ENCODE data around the gene ARHGEF11. TPM values are rescaled to one million over a fixed set of nuclear protein-coding genes. Genes with fewer than 3 reads are reported as not detected.

ARHGEF11 gene
- total and polyA plus RNA-seq, 2 donors (not counting 1 experiment from before 2014, with no cell fraction given), result 1.0 to 4.6 TPM

DNA sequence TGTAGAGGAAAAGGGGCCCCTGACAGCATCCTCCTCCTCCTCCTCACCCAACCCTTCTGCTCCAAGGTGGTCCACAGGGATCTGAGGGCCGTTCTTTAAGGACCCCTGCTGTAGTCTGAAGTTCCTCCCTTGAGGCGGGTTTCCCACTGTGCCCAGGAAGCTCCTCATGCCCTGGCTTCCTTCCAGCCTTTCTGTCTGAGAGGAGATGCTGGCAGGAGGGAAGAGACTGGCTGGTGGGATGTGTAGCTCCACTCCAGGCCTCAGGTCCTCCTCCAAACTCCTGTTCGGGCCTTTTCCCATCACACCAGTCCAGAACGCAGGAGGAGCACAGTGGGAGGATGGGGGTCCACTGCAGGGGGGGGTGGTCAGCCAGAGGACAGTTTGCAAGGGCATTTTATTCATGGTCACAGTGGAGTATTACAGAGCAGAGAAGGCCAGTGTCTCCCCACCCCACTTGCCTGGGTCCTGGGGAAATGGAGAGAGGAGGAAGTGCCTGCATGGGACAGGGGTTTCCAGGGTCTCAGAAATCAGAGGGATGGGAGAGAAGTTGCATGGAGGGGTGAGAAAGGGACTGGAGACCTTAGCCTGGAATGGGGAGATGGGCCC, 46.2 kb upstream of the ARHGEF11 start:
- no peak overlapping the region for H3K4me3 ChIP-seq (ENCODE audit: control extremely low read depth in 1 of 5, extremely low read depth in 1 of 5, insufficient read depth in 1 of 5, low read depth in 2 of 5, low read length in 4 of 5)
- ChIA-PET CTCF (interaction anchor here (1.0 to 9.1 kb wide), 2 partner anchors 64 to 407 kb away, joined by 3 to 491 read pairs; no protein-coding TSS in a partner anchor), POLR2A (no interaction called here)
- Mint-ChIP-seq H3K9me3 (ENCODE audit: insufficient read depth) (no peaks in the 10 kb centered on the region), H3K27me3 (peaks cover 7% of the 10 kb centered on the region), H3K4me1 (no peaks in the 10 kb centered on the region), H3K4me3 (no peak overlapping the region), H3K27ac (no peak overlapping the region)
- intact Hi-C loops (cut with micrococcal nuclease), result no loop called here
- no peaks in the 10 kb centered on the region for H3K36me3 ChIP-seq (replicated peaks in 1 of 2; ENCODE audit: control extremely low read depth in 1 of 2, control insufficient read depth in 1 of 2, extremely low read depth in 1 of 2, insufficient read depth in 2 of 2, low read length in 1 of 2)
- H3K4me2 ChIP-seq (replicated peaks; ENCODE audit: low read depth, low read length, poor library complexity, severe bottlenecking), result no peak overlapping the region
- H3K4me1 ChIP-seq (ENCODE audit: control insufficient read depth in 2 of 2, insufficient read depth in 2 of 2, low read length in 2 of 2), result no peaks in the 10 kb centered on the region
- WGBS (ENCODE audit: insufficient coverage), result 100% methylated on average over 2 of the region's 4 CpGs
- H4K20me1 ChIP-seq (ENCODE audit: control insufficient read depth, insufficient read depth, low read length, poor library complexity, severe bottlenecking), result no peaks in the 10 kb centered on the region
- H3K27ac ChIP-seq (ENCODE audit: low read length in 2 of 2), result no peak overlapping the region
- ATAC-seq (ENCODE audit: low read depth) (no peak), DNase-seq (no peak)
- H3K79me2 ChIP-seq (ENCODE audit: control insufficient read depth, insufficient read depth, low read length), result no peaks in the 10 kb centered on the region
- no peak overlapping the region for H3K9ac ChIP-seq (ENCODE audit: low read length)
- H3K9me3 ChIP-seq (ENCODE audit: control extremely low read depth in 1 of 3, control insufficient read depth in 2 of 3, insufficient read depth in 1 of 3, low read length in 2 of 3), result no peaks in the 10 kb centered on the region
- peaks cover 0 to 5% (median 0%) of the 10 kb centered on the region in 4 experiments for H3K27me3 ChIP-seq (replicated peaks in 1 of 4; ENCODE audit: control extremely low read depth in 1 of 4, control insufficient read depth in 3 of 4, insufficient read depth in 4 of 4, low read length in 3 of 4)
- H2AFZ ChIP-seq (ENCODE audit: insufficient read depth, low read depth, low read length, poor library complexity, severe bottlenecking), result no peak overlapping the region
- TF ChIP-seq EZH2 (IDR thresholded peaks at IDR 0.05; ENCODE audit: borderline replicate concordance, insufficient read depth, low read depth, low read length, poor library complexity, severe bottlenecking), result no peak
- TF ChIP-seq, protein P1, sequence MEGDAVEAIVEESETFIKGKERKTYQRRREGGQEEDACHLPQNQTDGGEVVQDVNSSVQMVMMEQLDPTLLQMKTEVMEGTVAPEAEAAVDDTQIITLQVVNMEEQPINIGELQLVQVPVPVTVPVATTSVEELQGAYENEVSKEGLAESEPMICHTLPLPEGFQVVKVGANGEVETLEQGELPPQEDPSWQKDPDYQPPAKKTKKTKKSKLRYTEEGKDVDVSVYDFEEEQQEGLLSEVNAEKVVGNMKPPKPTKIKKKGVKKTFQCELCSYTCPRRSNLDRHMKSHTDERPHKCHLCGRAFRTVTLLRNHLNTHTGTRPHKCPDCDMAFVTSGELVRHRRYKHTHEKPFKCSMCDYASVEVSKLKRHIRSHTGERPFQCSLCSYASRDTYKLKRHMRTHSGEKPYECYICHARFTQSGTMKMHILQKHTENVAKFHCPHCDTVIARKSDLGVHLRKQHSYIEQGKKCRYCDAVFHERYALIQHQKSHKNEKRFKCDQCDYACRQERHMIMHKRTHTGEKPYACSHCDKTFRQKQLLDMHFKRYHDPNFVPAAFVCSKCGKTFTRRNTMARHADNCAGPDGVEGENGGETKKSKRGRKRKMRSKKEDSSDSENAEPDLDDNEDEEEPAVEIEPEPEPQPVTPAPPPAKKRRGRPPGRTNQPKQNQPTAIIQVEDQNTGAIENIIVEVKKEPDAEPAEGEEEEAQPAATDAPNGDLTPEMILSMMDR (IDR thresholded peaks at IDR 0.05), result no peak

DNA sequence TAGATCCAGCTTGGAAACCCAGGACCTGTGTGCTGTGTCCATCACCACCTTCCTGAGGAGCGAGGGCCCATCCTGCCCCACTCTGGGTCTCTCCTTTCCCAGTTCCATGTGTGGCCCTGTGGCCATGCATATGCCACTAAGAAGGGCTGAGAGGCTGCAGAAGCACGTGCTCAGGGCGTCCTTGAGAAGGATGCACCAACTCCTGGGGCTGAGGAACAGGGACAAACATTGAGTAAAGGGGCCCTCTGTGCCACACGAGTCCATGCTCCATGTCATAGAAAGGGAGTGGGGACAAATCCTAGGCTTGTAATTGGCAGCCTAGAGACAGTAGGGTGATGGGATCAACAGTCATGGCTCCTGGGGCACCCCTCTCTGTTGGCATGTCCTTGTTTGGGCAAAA, 45.6 kb upstream of the ARHGEF11 start:
- H3K4me3 Mint-ChIP-seq, result no peak overlapping the region
- ChIA-PET POLR2A (no interaction called here), CTCF (interaction anchor here (0.8 to 9.1 kb wide), 17 partner anchors 10 to 1030 kb away, joined by 3 to 491 read pairs (median 6); partner anchors contain the start of gene ETV3)
- H3K9me3 Mint-ChIP-seq (ENCODE audit: insufficient read depth), result no peaks in the 10 kb centered on the region
- DNase-seq (no peak), ATAC-seq (ENCODE audit: low read depth) (no peak)
- H3K4me3 ChIP-seq (ENCODE audit: control extremely low read depth in 1 of 5, extremely low read depth in 1 of 5, insufficient read depth in 1 of 5, low read depth in 2 of 5, low read length in 4 of 5), result no peak overlapping the region
- no peaks in the 10 kb centered on the region for H3K79me2 ChIP-seq (ENCODE audit: control insufficient read depth, insufficient read depth, low read length)
- no peaks in the 10 kb centered on the region for H4K20me1 ChIP-seq (ENCODE audit: control insufficient read depth, insufficient read depth, low read length, poor library complexity, severe bottlenecking)
- H3K27me3 ChIP-seq (replicated peaks in 1 of 4; ENCODE audit: control extremely low read depth in 1 of 4, control insufficient read depth in 3 of 4, insufficient read depth in 4 of 4, low read length in 3 of 4), result peaks cover 0 to 5% (median 0%) of the 10 kb centered on the region in 4 experiments
- 85% methylated on average over 4 of the region's 4 CpGs for WGBS (ENCODE audit: insufficient coverage)
- no peak overlapping the region for H3K27ac ChIP-seq (ENCODE audit: low read length in 2 of 2)
- peaks cover 7% of the 10 kb centered on the region for H3K27me3 Mint-ChIP-seq
- intact Hi-C loops (cut with micrococcal nuclease), result no loop called here
- no peaks in the 10 kb centered on the region for H3K36me3 ChIP-seq (replicated peaks in 1 of 2; ENCODE audit: control extremely low read depth in 1 of 2, control insufficient read depth in 1 of 2, extremely low read depth in 1 of 2, insufficient read depth in 2 of 2, low read length in 1 of 2)
- no peak overlapping the region for H3K27ac Mint-ChIP-seq
- no peak overlapping the region for H2AFZ ChIP-seq (ENCODE audit: insufficient read depth, low read depth, low read length, poor library complexity, severe bottlenecking)
- H3K4me2 ChIP-seq (replicated peaks; ENCODE audit: low read depth, low read length, poor library complexity, severe bottlenecking), result no peak overlapping the region
- no peaks in the 10 kb centered on the region for H3K9me3 ChIP-seq (ENCODE audit: control extremely low read depth in 1 of 3, control insufficient read depth in 2 of 3, insufficient read depth in 1 of 3, low read length in 2 of 3)
- TF ChIP-seq, protein P1 (IDR thresholded peaks at IDR 0.05), result no peak
- H3K4me1 ChIP-seq (ENCODE audit: control insufficient read depth in 2 of 2, insufficient read depth in 2 of 2, low read length in 2 of 2), result no peaks in the 10 kb centered on the region
- H3K9ac ChIP-seq (ENCODE audit: low read length), result no peak overlapping the region
- no peaks in the 10 kb centered on the region for H3K4me1 Mint-ChIP-seq

Data from B cell (primary cell).